ENCODE data around the gene CDKN1C.

DNA sequence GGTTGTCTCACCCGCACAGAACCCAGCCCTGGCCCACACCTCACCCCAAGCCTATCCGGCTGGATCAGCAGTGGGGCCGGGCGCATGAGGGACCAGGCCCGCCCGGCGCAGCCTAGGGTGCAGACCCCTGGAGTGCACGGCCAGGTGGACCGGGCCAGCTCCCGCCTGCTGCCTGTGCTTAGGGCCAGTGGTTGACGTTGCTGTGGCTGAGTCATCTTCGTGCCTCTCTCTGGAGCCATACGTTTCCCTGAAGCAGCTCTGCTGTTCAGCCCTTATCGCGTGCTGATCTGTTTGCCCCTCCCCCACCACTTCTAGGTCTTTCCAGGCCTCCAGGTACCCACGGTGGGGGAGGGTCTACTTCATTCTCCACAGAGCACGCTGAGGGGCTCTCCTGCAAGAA lies 39.5 kb downstream of the CDKN1C start:
- TF ChIP-seq, protein P1, sequence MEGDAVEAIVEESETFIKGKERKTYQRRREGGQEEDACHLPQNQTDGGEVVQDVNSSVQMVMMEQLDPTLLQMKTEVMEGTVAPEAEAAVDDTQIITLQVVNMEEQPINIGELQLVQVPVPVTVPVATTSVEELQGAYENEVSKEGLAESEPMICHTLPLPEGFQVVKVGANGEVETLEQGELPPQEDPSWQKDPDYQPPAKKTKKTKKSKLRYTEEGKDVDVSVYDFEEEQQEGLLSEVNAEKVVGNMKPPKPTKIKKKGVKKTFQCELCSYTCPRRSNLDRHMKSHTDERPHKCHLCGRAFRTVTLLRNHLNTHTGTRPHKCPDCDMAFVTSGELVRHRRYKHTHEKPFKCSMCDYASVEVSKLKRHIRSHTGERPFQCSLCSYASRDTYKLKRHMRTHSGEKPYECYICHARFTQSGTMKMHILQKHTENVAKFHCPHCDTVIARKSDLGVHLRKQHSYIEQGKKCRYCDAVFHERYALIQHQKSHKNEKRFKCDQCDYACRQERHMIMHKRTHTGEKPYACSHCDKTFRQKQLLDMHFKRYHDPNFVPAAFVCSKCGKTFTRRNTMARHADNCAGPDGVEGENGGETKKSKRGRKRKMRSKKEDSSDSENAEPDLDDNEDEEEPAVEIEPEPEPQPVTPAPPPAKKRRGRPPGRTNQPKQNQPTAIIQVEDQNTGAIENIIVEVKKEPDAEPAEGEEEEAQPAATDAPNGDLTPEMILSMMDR (IDR thresholded peaks at IDR 0.05): no peak
- TF ChIP-seq POLR2A (IDR thresholded peaks at IDR 0.05) (no peak), EP300 (IDR thresholded peaks at IDR 0.05) (no peak)
